Liver (tissue), 3 donors: ENCODE data around the gene MAPT.

ENCODE experiments used
- EGR1 ChIP-seq, 2 donors: IDR thresholded peaks; 2 replicates each; pipeline ENCODE4 v1.6.1; 2016 to 2018; ENCODE audit warnings: antibody characterized with exemption in 2 of 2, low read depth in 2 of 2
- HNF4G ChIP-seq: IDR thresholded peaks from 2 replicates; pipeline ENCODE4 v1.6.1; 2016; ENCODE audit warnings: antibody characterized with exemption
- RAD21 ChIP-seq, 2 donors: IDR thresholded peaks; 2 replicates each; pipeline ENCODE4 v1.6.1; 2016; ENCODE audit warnings: antibody characterized with exemption in 2 of 2, mild to moderate bottlenecking in 2 of 2
- RXRA ChIP-seq, 2 donors: IDR thresholded peaks; 2 replicates each; pipeline ENCODE4 v1.6.1; 2017 to 2018; ENCODE audit warnings: antibody characterized with exemption in 2 of 2, mild to moderate bottlenecking in 1 of 2
- SP1 ChIP-seq: IDR thresholded peaks from 2 replicates; pipeline ENCODE4 v1.6.1; 2018; ENCODE audit warnings: antibody characterized with exemption, mild to moderate bottlenecking
- TAF1 ChIP-seq: conservative IDR thresholded peaks from 2 replicates; pipeline ENCODE4 v1.6.1; 2016; ENCODE audit warnings: antibody characterized with exemption, mild to moderate bottlenecking
- YY1 ChIP-seq: IDR thresholded peaks from 2 replicates; pipeline ENCODE4 v1.6.1; 2016; ENCODE audit warnings: antibody characterized with exemption, mild to moderate bottlenecking
- TF ChIP-seq, protein P1 (sequence below): IDR thresholded peaks from 2 replicates; pipeline ENCODE4 v1.6.1; 2016; ENCODE audit warnings: antibody characterized with exemption, mild to moderate bottlenecking
- TF ChIP-seq, protein P2 (sequence below): fragments of 150-350 bp; IDR thresholded peaks from 2 replicates; pipeline ENCODE4 v1.5.1; 2017; ENCODE audit warnings: improper control_type of control experiment, low read depth, low read length; ENCODE audit not compliant: missing input control
- TF ChIP-seq, protein P3 (sequence below): IDR thresholded peaks from 2 replicates; pipeline ENCODE4 v1.6.1; 2016; ENCODE audit warnings: antibody characterized with exemption
- donor health status: healthy.
- donor health status: healthy.

DNA sequence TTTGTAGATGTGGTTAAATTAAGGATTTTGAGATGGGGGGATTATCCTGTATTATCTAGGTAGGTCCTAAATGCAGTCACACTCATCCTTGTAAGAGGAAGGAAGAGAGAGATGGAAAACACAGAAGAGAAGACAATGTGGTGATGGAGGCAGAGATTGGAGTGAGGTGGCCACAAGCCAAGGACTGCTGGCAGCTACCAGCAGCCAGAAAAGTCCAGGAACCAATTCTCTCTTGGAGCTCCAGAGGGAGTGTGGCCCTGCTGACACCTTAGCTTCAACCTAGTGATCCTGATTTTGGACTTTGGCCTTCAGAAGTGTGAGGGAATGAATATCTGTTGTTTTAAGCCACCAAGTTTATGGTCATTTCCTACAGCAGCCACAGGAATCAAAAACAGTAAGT lies 18.0 kb downstream of the MAPT start:
- TF ChIP-seq, protein P1, sequence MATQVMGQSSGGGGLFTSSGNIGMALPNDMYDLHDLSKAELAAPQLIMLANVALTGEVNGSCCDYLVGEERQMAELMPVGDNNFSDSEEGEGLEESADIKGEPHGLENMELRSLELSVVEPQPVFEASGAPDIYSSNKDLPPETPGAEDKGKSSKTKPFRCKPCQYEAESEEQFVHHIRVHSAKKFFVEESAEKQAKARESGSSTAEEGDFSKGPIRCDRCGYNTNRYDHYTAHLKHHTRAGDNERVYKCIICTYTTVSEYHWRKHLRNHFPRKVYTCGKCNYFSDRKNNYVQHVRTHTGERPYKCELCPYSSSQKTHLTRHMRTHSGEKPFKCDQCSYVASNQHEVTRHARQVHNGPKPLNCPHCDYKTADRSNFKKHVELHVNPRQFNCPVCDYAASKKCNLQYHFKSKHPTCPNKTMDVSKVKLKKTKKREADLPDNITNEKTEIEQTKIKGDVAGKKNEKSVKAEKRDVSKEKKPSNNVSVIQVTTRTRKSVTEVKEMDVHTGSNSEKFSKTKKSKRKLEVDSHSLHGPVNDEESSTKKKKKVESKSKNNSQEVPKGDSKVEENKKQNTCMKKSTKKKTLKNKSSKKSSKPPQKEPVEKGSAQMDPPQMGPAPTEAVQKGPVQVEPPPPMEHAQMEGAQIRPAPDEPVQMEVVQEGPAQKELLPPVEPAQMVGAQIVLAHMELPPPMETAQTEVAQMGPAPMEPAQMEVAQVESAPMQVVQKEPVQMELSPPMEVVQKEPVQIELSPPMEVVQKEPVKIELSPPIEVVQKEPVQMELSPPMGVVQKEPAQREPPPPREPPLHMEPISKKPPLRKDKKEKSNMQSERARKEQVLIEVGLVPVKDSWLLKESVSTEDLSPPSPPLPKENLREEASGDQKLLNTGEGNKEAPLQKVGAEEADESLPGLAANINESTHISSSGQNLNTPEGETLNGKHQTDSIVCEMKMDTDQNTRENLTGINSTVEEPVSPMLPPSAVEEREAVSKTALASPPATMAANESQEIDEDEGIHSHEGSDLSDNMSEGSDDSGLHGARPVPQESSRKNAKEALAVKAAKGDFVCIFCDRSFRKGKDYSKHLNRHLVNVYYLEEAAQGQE = no peak
- TF ChIP-seq EGR1 (IDR thresholded peaks at IDR 0.05; ENCODE audit: low read depth in 2 of 2) (no peak), TAF1 (no peak), RAD21 (IDR thresholded peaks at IDR 0.05) (peak in 1 of 2 donors; percentile 36), HNF4G (peak; percentile 4), SP1 (peak; percentile 24), YY1 (no peak), RXRA (IDR thresholded peaks at IDR 0.05) (no peak)
- TF ChIP-seq, protein P2, sequence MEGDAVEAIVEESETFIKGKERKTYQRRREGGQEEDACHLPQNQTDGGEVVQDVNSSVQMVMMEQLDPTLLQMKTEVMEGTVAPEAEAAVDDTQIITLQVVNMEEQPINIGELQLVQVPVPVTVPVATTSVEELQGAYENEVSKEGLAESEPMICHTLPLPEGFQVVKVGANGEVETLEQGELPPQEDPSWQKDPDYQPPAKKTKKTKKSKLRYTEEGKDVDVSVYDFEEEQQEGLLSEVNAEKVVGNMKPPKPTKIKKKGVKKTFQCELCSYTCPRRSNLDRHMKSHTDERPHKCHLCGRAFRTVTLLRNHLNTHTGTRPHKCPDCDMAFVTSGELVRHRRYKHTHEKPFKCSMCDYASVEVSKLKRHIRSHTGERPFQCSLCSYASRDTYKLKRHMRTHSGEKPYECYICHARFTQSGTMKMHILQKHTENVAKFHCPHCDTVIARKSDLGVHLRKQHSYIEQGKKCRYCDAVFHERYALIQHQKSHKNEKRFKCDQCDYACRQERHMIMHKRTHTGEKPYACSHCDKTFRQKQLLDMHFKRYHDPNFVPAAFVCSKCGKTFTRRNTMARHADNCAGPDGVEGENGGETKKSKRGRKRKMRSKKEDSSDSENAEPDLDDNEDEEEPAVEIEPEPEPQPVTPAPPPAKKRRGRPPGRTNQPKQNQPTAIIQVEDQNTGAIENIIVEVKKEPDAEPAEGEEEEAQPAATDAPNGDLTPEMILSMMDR = no peak
- TF ChIP-seq, protein P3, sequence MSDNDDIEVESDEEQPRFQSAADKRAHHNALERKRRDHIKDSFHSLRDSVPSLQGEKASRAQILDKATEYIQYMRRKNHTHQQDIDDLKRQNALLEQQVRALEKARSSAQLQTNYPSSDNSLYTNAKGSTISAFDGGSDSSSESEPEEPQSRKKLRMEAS = no peak
